ENCODE results near the gene PRXL2C.

PRXL2C gene

GRCh38 chr9:96609732-96610131 is 45.4 kb downstream of the PRXL2C start:
- DNase-seq, result no peak

- no peak for DNase-seq
Observed at GRCh38 chr9:96607971-96608370, 47.1 kb downstream of the PRXL2C start.

DNA sequence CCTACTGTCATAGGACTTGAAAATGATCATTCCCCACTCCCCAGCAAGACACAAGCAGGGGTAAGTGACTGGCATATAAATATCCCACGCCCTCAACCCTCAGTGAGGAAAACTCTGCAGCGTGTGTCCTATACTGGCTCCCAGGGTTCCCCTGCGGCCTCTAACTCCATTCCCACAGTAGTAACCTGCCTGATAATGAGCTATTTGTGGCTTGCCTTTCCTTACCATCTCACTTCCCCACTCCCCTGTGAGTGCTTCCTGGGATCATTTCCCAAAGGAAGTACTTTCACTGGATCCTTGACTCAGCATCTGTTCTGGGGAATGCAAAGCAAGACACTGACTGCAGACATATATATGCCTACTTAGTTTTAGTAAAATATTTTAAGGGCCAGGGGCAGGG is 49.8 kb downstream of the PRXL2C start:
- no peak for DNase-seq

DNA sequence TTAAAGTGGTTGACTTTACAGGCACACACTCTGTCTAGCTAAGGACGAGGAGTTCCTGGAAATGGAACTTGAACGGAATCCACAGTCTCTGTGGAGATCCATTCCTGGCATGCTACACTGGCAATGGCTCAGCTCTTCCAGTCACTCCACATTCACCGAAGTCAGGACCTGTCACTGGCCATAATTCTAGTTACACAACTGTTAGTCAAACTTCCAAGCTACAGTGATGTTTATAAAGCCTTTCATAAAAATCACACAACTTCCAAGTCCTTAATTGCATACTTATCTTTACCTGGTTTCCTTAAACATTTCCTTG is 51.2 kb downstream of the PRXL2C start:
- DNase-seq, result no peak

GRCh38 chr9:96603305-96604003 is 51.7 kb downstream of the PRXL2C start:
- no peak for DNase-seq

DNA sequence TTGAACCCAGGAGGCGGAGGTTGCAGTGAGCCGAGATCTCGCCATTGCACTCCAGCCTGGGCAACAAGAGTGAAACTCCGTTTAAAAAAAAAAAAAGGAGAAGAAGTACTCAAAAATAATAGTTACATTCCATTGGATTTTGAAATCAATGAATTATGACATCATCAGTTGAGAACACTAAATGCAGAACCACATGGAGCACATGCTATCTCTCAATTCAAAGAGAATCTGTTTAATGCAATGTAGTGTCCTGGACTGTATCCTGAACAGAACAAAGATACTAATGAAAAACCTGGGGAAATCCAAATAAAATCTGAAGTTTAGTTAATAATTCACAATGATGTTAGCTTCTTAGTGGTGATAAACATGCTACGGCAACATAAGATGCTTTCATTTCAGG is 55.8 kb downstream of the PRXL2C start:
- DNase-seq, result no peak

- DNase-seq, result peak in 1 of 2 experiments; percentile 14
Observed at GRCh38 chr9:96596601-96597111, 58.5 kb downstream of the PRXL2C start.
